ENCODE results near the gene GSTA5. TPM values are rescaled to one million over a fixed set of nuclear protein-coding genes. Genes with fewer than 3 reads are reported as not detected.

Gene GSTA5
- total RNA-seq: not detected

DNA sequence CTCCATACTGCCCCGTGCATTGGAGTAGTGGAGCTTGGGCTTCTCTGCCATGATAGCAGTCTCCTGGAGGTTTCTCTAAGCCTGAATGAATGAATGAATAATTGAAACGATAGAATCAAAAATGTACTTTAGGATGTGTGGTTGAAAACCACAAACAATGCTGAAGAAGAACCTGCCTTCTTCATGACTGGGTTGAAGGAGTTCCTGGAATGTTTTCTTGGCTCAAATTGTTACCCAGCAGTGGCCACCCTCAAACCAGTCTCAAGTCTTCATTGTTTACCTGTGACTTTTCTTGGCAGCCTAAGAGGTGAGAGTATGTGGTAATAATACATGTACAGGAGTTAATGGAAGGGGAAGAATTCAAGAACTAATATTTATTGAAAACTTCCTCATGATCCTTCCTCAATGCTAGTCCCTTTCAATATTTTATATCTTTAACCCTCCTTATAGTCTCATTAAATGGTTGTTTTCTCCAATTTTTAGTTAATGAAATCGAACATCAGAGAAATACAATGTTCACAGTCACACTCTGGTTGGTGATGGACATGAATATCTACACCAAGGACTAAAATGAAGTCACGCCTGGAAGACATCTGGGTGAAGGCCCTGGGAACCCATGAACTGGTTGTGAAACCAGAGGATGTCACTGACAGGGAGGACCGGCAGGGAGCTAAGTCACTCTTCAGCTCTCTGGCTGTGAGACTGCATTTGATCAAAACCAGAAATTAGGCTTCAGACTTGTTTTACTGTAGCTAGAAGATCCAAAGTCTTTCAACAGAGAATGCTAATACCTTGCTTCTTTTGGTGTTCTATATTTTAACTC, at the start of gene GSTA5:
Gene GSTA5 (minus strand): TSS at position 51 of the 823 bp plus-strand sequence.
- WGBS, 2 donors (ENCODE audit: low coverage in 1 of 2): 78 to 91% methylated on average over 4 to 5 of the region's 5 CpGs
- H3K9me3 ChIP-seq: no peaks in the 10 kb centered on the region
- H3K4me3 ChIP-seq: no peak within 1 kb of the TSS
- no peaks in the 10 kb centered on the region for H3K4me1 ChIP-seq
- no peaks in the 10 kb centered on the region for H3K27me3 ChIP-seq
- no peaks in the 10 kb centered on the region for H3K36me3 ChIP-seq
- no peak for TF ChIP-seq POLR2AphosphoS5 (IDR thresholded peaks at IDR 0.05)
- no peak for TF ChIP-seq EP300 (IDR thresholded peaks at IDR 0.05)
- no peak for TF ChIP-seq CTCF (IDR thresholded peaks at IDR 0.05)
- TF ChIP-seq POLR2A (IDR thresholded peaks at IDR 0.05): no peak
- H3K27ac ChIP-seq: no peak within 1 kb of the TSS
- ATAC-seq: no peak

DNA sequence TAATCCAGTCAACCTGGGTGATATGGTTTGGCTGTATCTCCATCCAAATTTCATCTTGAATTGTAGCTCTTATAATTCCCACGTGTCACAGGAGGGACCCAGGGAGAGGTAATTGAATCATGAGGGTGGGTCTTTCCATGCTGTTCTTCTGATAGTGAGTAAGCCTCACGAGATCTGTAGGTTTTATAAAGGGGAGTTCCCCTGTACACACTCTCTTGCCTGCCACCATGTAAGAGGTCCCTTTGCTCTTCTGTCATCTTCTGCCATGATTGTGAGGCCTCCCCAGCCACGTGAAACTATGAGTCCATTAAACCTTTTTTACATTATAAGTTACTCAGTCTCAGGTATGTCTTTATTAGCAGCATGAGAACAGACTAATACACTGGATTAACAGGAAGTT, 49.4 kb upstream of the GSTA5 start:
- WGBS, 2 donors (ENCODE audit: low coverage in 1 of 2): 77 to 100% methylated on average over 3 of the region's 3 CpGs
- no peak for ATAC-seq

DNA sequence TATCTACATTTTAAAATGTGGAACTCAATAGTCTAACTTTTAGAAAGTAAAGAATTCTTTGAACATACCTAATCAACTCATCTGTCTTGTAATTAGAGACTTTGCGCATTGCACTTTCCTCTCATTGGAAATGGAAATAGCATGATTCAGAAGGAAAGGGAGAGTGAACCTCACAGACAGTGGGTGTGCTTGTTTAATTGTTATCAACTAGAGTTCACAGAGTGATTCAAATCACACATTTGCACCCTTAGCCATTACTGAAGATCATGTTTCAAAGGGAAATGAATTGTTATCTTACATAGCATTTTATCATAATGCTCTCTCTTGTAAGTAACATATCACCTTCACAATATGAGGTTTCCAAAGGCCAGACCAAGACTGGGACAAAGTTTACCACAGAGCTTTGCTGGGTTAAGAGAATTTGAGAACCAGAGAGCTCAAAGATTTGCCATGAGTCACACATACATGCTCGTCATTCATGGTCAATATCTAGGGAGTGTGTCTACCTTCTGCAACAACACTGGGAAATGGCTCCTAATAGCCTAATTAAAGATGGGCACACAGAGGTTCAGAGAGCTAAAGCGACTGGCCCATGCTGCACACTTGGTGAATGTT, 47.4 kb upstream of the GSTA5 start:
- no peak overlapping the region for H3K27ac ChIP-seq
- WGBS, 2 donors (ENCODE audit: low coverage in 1 of 2): 69 to 90% methylated on average over 3 of the region's 3 CpGs

More for the DNA sequence above, 49.4 kb upstream of the GSTA5 start:
- TF ChIP-seq POLR2A (IDR thresholded peaks at IDR 0.05) (no peak), CTCF (IDR thresholded peaks at IDR 0.05) (no peak), EP300 (IDR thresholded peaks at IDR 0.05) (no peak), POLR2AphosphoS5 (IDR thresholded peaks at IDR 0.05) (no peak)
- H3K27me3 ChIP-seq: no peaks in the 10 kb centered on the region
- H3K4me1 ChIP-seq: no peaks in the 10 kb centered on the region
- H3K9me3 ChIP-seq: no peaks in the 10 kb centered on the region
- H3K4me3 ChIP-seq: no peak overlapping the region
- H3K36me3 ChIP-seq: no peaks in the 10 kb centered on the region
- no peak overlapping the region for H3K27ac ChIP-seq

GRCh38 chr6:52881996-52882841, 41.6 kb upstream of the GSTA5 start:
- Histone ChIP-seq H3K9me3 (no peaks in the 10 kb centered on the region), H3K4me3 (peak overlapping the region; percentile 55 to 57), H3K36me3 (no peaks in the 10 kb centered on the region), H3K27ac (peak overlapping the region in 3 of 4 donors; percentile 59 to 73 (median 63)), H3K27me3 (no peaks in the 10 kb centered on the region), H3K4me1 (peaks cover 0 to 6% (median 0%) of the 10 kb centered on the region in 3 donors)
- TF ChIP-seq CTCF (IDR thresholded peaks at IDR 0.05) (peak; percentile 48 to 87 (median 68)), EP300 (IDR thresholded peaks at IDR 0.05) (no peak), POLR2A (IDR thresholded peaks at IDR 0.05) (no peak)
- ATAC-seq: peak; percentile 95
- 13 to 16% methylated on average over 7 to 14 of the region's 18 CpGs for WGBS, 2 donors (ENCODE audit: low coverage in 1 of 2)

More for the DNA sequence above, 47.4 kb upstream of the GSTA5 start:
- no peak for TF ChIP-seq POLR2A (IDR thresholded peaks at IDR 0.05)
- no peak for TF ChIP-seq EP300 (IDR thresholded peaks at IDR 0.05)
- no peak for TF ChIP-seq CTCF (IDR thresholded peaks at IDR 0.05)
- no peak for TF ChIP-seq POLR2AphosphoS5 (IDR thresholded peaks at IDR 0.05)
- Histone ChIP-seq H3K4me1 (no peaks in the 10 kb centered on the region), H3K27me3 (no peaks in the 10 kb centered on the region), H3K4me3 (no peak overlapping the region), H3K36me3 (no peaks in the 10 kb centered on the region), H3K9me3 (no peaks in the 10 kb centered on the region)
- ATAC-seq: no peak

Measured in gastroesophageal sphincter (tissue), 4 donors.